ENCODE measurements around the gene ASAP3. TPM values are rescaled to one million over a fixed set of nuclear protein-coding genes. Genes with fewer than 3 reads are reported as not detected.
A peak's percentile ranks its signal among the peaks of the same experiment; 100 is the strongest.

ASAP3 gene
- total RNA-seq, 2 donors from 2014 or later = 28.2 to 50.4 TPM

GRCh38 chr1:23530087-23530746 is 46.2 kb upstream of the ASAP3 start:
- no peak for TF ChIP-seq CTCF (IDR thresholded peaks at IDR 0.05)
- H3K9me3 ChIP-seq = no peaks in the 10 kb centered on the region
- H3K4me3 ChIP-seq = peak overlapping the region; percentile 76
- no peak overlapping the region for H3K27ac ChIP-seq
- H3K4me1 ChIP-seq (ENCODE audit: control insufficient read depth in 1 of 2, low read depth in 2 of 2) = peaks cover 13 to 26% of the 10 kb centered on the region in 2 donors
- ATAC-seq (ENCODE audit: insufficient number of reproducible peaks, low FRiP score, low read depth) (no peak), DNase-seq (ENCODE audit: low spot score) (no peak)
- no peaks in the 10 kb centered on the region for H3K36me3 ChIP-seq
- H3K27me3 ChIP-seq (replicated peaks; ENCODE audit: insufficient read depth) = no peaks in the 10 kb centered on the region

GRCh38 chr1:23529146-23530086 is 45.4 kb upstream of the ASAP3 start:
- H3K9me3 ChIP-seq = no peaks in the 10 kb centered on the region
- no peak for ATAC-seq (ENCODE audit: insufficient number of reproducible peaks, low FRiP score, low read depth)
- no peak overlapping the region for H3K27ac ChIP-seq
- no peak for TF ChIP-seq CTCF (IDR thresholded peaks at IDR 0.05)
- no peaks in the 10 kb centered on the region for H3K36me3 ChIP-seq
- H3K27me3 ChIP-seq (replicated peaks; ENCODE audit: insufficient read depth) = no peaks in the 10 kb centered on the region
- H3K4me1 ChIP-seq (ENCODE audit: control insufficient read depth in 1 of 2, low read depth in 2 of 2) = peaks cover 13 to 26% of the 10 kb centered on the region in 2 donors
- no peak overlapping the region for H3K4me3 ChIP-seq
- DNase-seq (ENCODE audit: low spot score) = no peak

- Histone ChIP-seq H3K36me3 (no peaks in the 10 kb centered on the region), H3K27me3 (replicated peaks; ENCODE audit: insufficient read depth) (no peaks in the 10 kb centered on the region), H3K9me3 (no peaks in the 10 kb centered on the region), H3K27ac (no peak overlapping the region), H3K4me1 (ENCODE audit: control insufficient read depth in 1 of 2, low read depth in 2 of 2) (peaks cover 13 to 26% of the 10 kb centered on the region in 2 donors), H3K4me3 (no peak overlapping the region)
- peak; percentile 21 for DNase-seq (ENCODE audit: low spot score)
- no peak for ATAC-seq (ENCODE audit: insufficient number of reproducible peaks, low FRiP score, low read depth)
- no peak for TF ChIP-seq CTCF (IDR thresholded peaks at IDR 0.05)
Observed at GRCh38 chr1:23528250-23528978, 44.4 kb upstream of the ASAP3 start.

- Histone ChIP-seq H3K27me3 (replicated peaks; ENCODE audit: insufficient read depth) (no peaks in the 10 kb centered on the region), H3K4me3 (no peak overlapping the region), H3K9me3 (no peaks in the 10 kb centered on the region), H3K27ac (no peak overlapping the region), H3K36me3 (no peaks in the 10 kb centered on the region), H3K4me1 (ENCODE audit: control insufficient read depth in 1 of 2, low read depth in 2 of 2) (peaks cover 13 to 26% of the 10 kb centered on the region in 2 donors)
- DNase-seq (ENCODE audit: low spot score) (no peak), ATAC-seq (ENCODE audit: insufficient number of reproducible peaks, low FRiP score, low read depth) (no peak)
- TF ChIP-seq CTCF (IDR thresholded peaks at IDR 0.05) = no peak
Observed at GRCh38 chr1:23527900-23528249, 43.9 kb upstream of the ASAP3 start.

GRCh38 chr1:23527366-23527765 is 43.4 kb upstream of the ASAP3 start:
- no peak for ATAC-seq (ENCODE audit: insufficient number of reproducible peaks, low FRiP score, low read depth)
- TF ChIP-seq CTCF (IDR thresholded peaks at IDR 0.05) = no peak
- Histone ChIP-seq H3K27me3 (replicated peaks; ENCODE audit: insufficient read depth) (no peaks in the 10 kb centered on the region), H3K27ac (no peak overlapping the region), H3K4me3 (no peak overlapping the region), H3K4me1 (ENCODE audit: control insufficient read depth in 1 of 2, low read depth in 2 of 2) (peaks cover 13 to 26% of the 10 kb centered on the region in 2 donors), H3K9me3 (no peaks in the 10 kb centered on the region), H3K36me3 (no peaks in the 10 kb centered on the region)
- DNase-seq (ENCODE audit: low spot score) = no peak

Data from thoracic aorta (tissue), 2 donors.